ENCODE measurements around the gene MPPE1. TPM values are rescaled to one million over a fixed set of nuclear protein-coding genes. Genes with fewer than 3 reads are reported as not detected.
"Not testable (repeated sequence)": the region's sequence is repeated elsewhere in the genome, so short reads cannot be mapped to it uniquely, and the experiment has no call there.

The MPPE1 gene
- total RNA-seq, 2 experiments from 2014 or later = 60.4 to 61.1 TPM

- POLR2A ChIA-PET = interaction anchor here (2.4 kb wide), 1 partner anchor 56 kb away, joined by 13 read pairs; the partner anchor contains the start of gene CHMP1B
- Mint-ChIP-seq H3K36me3 (peaks cover 11% of the 10 kb centered on the region), H3K27me3 (no peaks in the 10 kb centered on the region), H3K27ac (peak overlapping the region; percentile 89), H3K4me3 (peak overlapping the region; percentile 94), H3K9me3 (no peaks in the 10 kb centered on the region), H3K4me1 (peaks cover 16% of the 10 kb centered on the region)
- no peak for ATAC-seq (ENCODE audit: low read depth)
- DNase-seq = no peak
Observed at GRCh38 chr18:11906926-11907874, 917 bp downstream of the MPPE1 start.

GRCh38 chr18:11906176-11906575 is 1.9 kb downstream of the MPPE1 start:
- Mint-ChIP-seq H3K36me3 (peaks cover 13% of the 10 kb centered on the region), H3K9me3 (no peaks in the 10 kb centered on the region), H3K4me3 (no peak overlapping the region), H3K27ac (no peak overlapping the region), H3K27me3 (no peaks in the 10 kb centered on the region), H3K4me1 (peaks cover 16% of the 10 kb centered on the region)
- DNase-seq (no peak), ATAC-seq (ENCODE audit: low read depth) (no peak)
- POLR2A ChIA-PET = no interaction called here

GRCh38 chr18:11905613-11906012 is 2.5 kb downstream of the MPPE1 start:
- no peak overlapping the region for H3K4me3 Mint-ChIP-seq
- no peaks in the 10 kb centered on the region for H3K9me3 Mint-ChIP-seq
- peaks cover 13% of the 10 kb centered on the region for H3K36me3 Mint-ChIP-seq
- no peaks in the 10 kb centered on the region for H3K27me3 Mint-ChIP-seq
- POLR2A ChIA-PET = no interaction called here
- H3K4me1 Mint-ChIP-seq = peaks cover 16% of the 10 kb centered on the region
- ATAC-seq (ENCODE audit: low read depth) = no peak
- no peak for DNase-seq
- no peak overlapping the region for H3K27ac Mint-ChIP-seq

- no peak for ATAC-seq (ENCODE audit: low read depth)
- Mint-ChIP-seq H3K36me3 (peaks cover 18% of the 10 kb centered on the region), H3K4me3 (no peak overlapping the region), H3K27ac (no peak overlapping the region), H3K27me3 (no peaks in the 10 kb centered on the region), H3K9me3 (no peaks in the 10 kb centered on the region), H3K4me1 (peaks cover 14% of the 10 kb centered on the region)
- no peak for DNase-seq
- POLR2A ChIA-PET = no interaction called here
Observed at GRCh38 chr18:11902522-11903292, 5.4 kb downstream of the MPPE1 start.

- Mint-ChIP-seq H3K27me3 (no peaks in the 10 kb centered on the region), H3K4me3 (no peak overlapping the region), H3K4me1 (peaks cover 8% of the 10 kb centered on the region), H3K27ac (no peak overlapping the region), H3K36me3 (peaks cover 22% of the 10 kb centered on the region), H3K9me3 (no peaks in the 10 kb centered on the region)
- POLR2A ChIA-PET = no interaction called here
- ATAC-seq (ENCODE audit: low read depth) (no peak), DNase-seq (no peak)
Observed at GRCh38 chr18:11901826-11902438, 6.2 kb downstream of the MPPE1 start.

GRCh38 chr18:11899063-11899462 is 9.1 kb downstream of the MPPE1 start:
- no peak overlapping the region for H3K27ac Mint-ChIP-seq
- H3K36me3 Mint-ChIP-seq = peaks cover 18% of the 10 kb centered on the region
- ATAC-seq (ENCODE audit: low read depth) (no peak), DNase-seq (no peak)
- peaks cover 3% of the 10 kb centered on the region for H3K4me1 Mint-ChIP-seq
- H3K4me3 Mint-ChIP-seq = no peak overlapping the region
- H3K27me3 Mint-ChIP-seq = no peaks in the 10 kb centered on the region
- no peaks in the 10 kb centered on the region for H3K9me3 Mint-ChIP-seq
- POLR2A ChIA-PET = no interaction called here

- POLR2A ChIA-PET = no interaction called here
- Mint-ChIP-seq H3K4me3 (no peak overlapping the region), H3K4me1 (peaks cover 4% of the 10 kb centered on the region), H3K36me3 (peaks cover 23% of the 10 kb centered on the region), H3K9me3 (no peaks in the 10 kb centered on the region), H3K27ac (no peak overlapping the region), H3K27me3 (no peaks in the 10 kb centered on the region)
- no peak for ATAC-seq (ENCODE audit: low read depth)
- DNase-seq = no peak
Observed at GRCh38 chr18:11897781-11898180, 10.3 kb downstream of the MPPE1 start.

GRCh38 chr18:11892438-11892837 is 15.7 kb downstream of the MPPE1 start:
- H3K27me3 Mint-ChIP-seq; ATAC-seq (ENCODE audit: low read depth); DNase-seq; H3K4me1 Mint-ChIP-seq; POLR2A ChIA-PET; H3K27ac Mint-ChIP-seq; H3K4me3 Mint-ChIP-seq; H3K9me3 Mint-ChIP-seq: not testable (repeated sequence)
- peaks cover 22% of the 10 kb centered on the region for H3K36me3 Mint-ChIP-seq

GRCh38 chr18:11891737-11892136 is 16.4 kb downstream of the MPPE1 start:
- ATAC-seq (ENCODE audit: low read depth) (no peak), DNase-seq (no peak)
- peaks cover 20% of the 10 kb centered on the region for H3K36me3 Mint-ChIP-seq
- H3K9me3 Mint-ChIP-seq = no peaks in the 10 kb centered on the region
- no peaks in the 10 kb centered on the region for H3K27me3 Mint-ChIP-seq
- POLR2A ChIA-PET = no interaction called here
- no peak overlapping the region for H3K4me3 Mint-ChIP-seq
- H3K4me1 Mint-ChIP-seq = peaks cover 4% of the 10 kb centered on the region
- H3K27ac Mint-ChIP-seq = no peak overlapping the region

GRCh38 chr18:11889284-11889683 is 18.8 kb downstream of the MPPE1 start:
- Mint-ChIP-seq H3K4me1 (peaks cover 4% of the 10 kb centered on the region), H3K27me3 (no peaks in the 10 kb centered on the region), H3K27ac (no peak overlapping the region), H3K4me3 (no peak overlapping the region), H3K9me3 (no peaks in the 10 kb centered on the region), H3K36me3 (peaks cover 19% of the 10 kb centered on the region)
- POLR2A ChIA-PET = no interaction called here
- ATAC-seq (ENCODE audit: low read depth) = no peak
- DNase-seq = no peak

GRCh38 chr18:11888726-11889125 is 19.4 kb downstream of the MPPE1 start:
- peaks cover 17% of the 10 kb centered on the region for H3K36me3 Mint-ChIP-seq
- no peak overlapping the region for H3K27ac Mint-ChIP-seq
- no peaks in the 10 kb centered on the region for H3K27me3 Mint-ChIP-seq
- no peaks in the 10 kb centered on the region for H3K9me3 Mint-ChIP-seq
- POLR2A ChIA-PET = no interaction called here
- H3K4me1 Mint-ChIP-seq = peaks cover 2% of the 10 kb centered on the region
- no peak for DNase-seq
- H3K4me3 Mint-ChIP-seq = no peak overlapping the region
- ATAC-seq (ENCODE audit: low read depth) = no peak

- Mint-ChIP-seq H3K27ac (no peak overlapping the region), H3K27me3 (no peaks in the 10 kb centered on the region), H3K9me3 (no peaks in the 10 kb centered on the region), H3K4me1 (no peaks in the 10 kb centered on the region), H3K36me3 (peaks cover 10% of the 10 kb centered on the region), H3K4me3 (no peak overlapping the region)
- DNase-seq (no peak), ATAC-seq (ENCODE audit: low read depth) (no peak)
- POLR2A ChIA-PET = no interaction called here
Observed at GRCh38 chr18:11887328-11888128, 20.6 kb downstream of the MPPE1 start.

- ATAC-seq (ENCODE audit: low read depth) = no peak
- Mint-ChIP-seq H3K4me3 (no peak overlapping the region), H3K9me3 (no peaks in the 10 kb centered on the region), H3K27me3 (no peaks in the 10 kb centered on the region), H3K4me1 (no peaks in the 10 kb centered on the region), H3K36me3 (peaks cover 9% of the 10 kb centered on the region), H3K27ac (no peak overlapping the region)
- POLR2A ChIA-PET = no interaction called here
- no peak for DNase-seq
Observed at GRCh38 chr18:11886577-11887110, 21.5 kb downstream of the MPPE1 start.
